ENCODE results near the gene SPCS3.

DNA sequence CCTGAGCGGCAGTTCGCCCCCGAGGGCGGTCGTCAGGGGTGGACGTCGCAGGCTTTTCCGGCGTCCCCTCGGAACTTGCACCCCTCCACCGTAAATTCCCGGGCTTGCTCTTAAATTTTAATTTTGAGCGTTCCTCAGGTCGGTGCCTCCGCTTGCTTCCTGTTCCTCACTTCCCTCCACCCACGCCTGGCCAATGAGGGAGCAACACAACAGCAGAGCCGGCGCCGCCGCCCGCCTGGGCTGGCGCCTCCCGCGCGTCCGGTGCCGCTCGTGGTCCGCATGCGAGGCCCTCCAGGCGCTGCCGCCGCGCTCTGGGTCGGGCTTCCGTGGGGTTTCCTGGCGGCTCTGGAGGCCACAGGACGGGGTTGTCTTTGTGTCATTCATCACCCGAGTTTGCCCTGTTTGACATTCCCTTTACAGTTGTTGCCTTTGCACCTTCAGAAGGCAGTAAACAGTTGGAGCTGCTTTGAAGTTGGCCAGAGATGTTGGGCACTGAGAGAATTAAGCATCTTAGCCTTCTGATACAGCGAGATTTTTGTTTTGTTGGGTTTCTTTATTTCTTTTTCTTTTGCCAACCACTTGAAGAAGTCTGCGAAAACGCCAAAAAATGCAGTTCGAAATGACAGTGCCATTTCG, 692 bp downstream of the SPCS3 start:
- TF ChIP-seq, protein P1, sequence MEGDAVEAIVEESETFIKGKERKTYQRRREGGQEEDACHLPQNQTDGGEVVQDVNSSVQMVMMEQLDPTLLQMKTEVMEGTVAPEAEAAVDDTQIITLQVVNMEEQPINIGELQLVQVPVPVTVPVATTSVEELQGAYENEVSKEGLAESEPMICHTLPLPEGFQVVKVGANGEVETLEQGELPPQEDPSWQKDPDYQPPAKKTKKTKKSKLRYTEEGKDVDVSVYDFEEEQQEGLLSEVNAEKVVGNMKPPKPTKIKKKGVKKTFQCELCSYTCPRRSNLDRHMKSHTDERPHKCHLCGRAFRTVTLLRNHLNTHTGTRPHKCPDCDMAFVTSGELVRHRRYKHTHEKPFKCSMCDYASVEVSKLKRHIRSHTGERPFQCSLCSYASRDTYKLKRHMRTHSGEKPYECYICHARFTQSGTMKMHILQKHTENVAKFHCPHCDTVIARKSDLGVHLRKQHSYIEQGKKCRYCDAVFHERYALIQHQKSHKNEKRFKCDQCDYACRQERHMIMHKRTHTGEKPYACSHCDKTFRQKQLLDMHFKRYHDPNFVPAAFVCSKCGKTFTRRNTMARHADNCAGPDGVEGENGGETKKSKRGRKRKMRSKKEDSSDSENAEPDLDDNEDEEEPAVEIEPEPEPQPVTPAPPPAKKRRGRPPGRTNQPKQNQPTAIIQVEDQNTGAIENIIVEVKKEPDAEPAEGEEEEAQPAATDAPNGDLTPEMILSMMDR (IDR thresholded peaks at IDR 0.05; ENCODE audit: insufficient read depth, low read depth, low read length), result no peak
- TF ChIP-seq EZH2 (IDR thresholded peaks at IDR 0.05; ENCODE audit: insufficient read depth, low read length), result no peak
